PFSK-1 (cell line): ENCODE data around the gene HSPG2.

Experiments used
- FOXP2 ChIP-seq: optimal IDR thresholded peaks from 2 replicates; pipeline ENCODE3; 2011; ENCODE audit warnings: borderline replicate concordance, control low read depth, inconsistent platforms; ENCODE audit not compliant: insufficient read depth; ENCODE audit errors: extremely low read length, extremely low read depth
- POLR2AphosphoS5 ChIP-seq: IDR thresholded peaks from 2 replicates; pipeline ENCODE4 v1.6.1; 2012; ENCODE audit warnings: low read depth, mild to moderate bottlenecking, control low read depth, low read length, moderate library complexity
- SIN3A ChIP-seq: IDR thresholded peaks from 2 replicates; pipeline ENCODE4 v1.6.1; 2012; ENCODE audit warnings: mild to moderate bottlenecking, low read length, moderate library complexity, borderline replicate concordance; ENCODE audit not compliant: insufficient read depth
- TAF1 ChIP-seq: IDR thresholded peaks from 2 replicates; pipeline ENCODE4 v1.6.1; 2012; ENCODE audit warnings: low read length, control low read depth, borderline replicate concordance; ENCODE audit not compliant: insufficient read depth
- TF ChIP-seq, protein P1 (sequence below), 2 experiments: IDR thresholded peaks; 2 replicates each; pipeline versions ENCODE4 v1.6.1 to v1.8.0; 2011 to 2012; ENCODE audit warnings: low read depth in 2 of 2, low read length in 2 of 2, control low read depth in 1 of 2, inconsistent platforms in 1 of 2, mild to moderate bottlenecking in 1 of 2, moderate library complexity in 1 of 2; ENCODE audit not compliant: insufficient read depth in 1 of 2

DNA sequence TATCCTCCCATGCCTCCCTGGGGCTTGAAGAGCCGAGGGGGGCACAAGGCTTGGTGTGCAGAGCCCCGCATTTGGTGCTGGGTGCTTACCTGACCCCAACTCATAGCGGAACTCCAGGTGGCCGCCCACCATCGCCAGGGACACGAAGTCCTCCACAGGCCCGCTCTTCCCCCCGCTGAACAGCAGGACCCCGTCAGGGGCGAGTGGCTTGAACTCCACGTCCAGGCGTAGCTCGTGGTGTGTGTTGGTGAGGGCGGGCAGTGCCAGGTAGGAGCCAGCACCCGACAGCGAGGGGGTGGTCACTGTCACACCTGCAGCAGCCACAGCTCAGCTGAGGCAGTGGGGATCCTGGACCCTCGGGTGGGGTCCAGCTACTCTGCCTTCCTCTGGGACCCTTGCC lies 107.8 kb downstream of the HSPG2 start:
- TF ChIP-seq, protein P1, sequence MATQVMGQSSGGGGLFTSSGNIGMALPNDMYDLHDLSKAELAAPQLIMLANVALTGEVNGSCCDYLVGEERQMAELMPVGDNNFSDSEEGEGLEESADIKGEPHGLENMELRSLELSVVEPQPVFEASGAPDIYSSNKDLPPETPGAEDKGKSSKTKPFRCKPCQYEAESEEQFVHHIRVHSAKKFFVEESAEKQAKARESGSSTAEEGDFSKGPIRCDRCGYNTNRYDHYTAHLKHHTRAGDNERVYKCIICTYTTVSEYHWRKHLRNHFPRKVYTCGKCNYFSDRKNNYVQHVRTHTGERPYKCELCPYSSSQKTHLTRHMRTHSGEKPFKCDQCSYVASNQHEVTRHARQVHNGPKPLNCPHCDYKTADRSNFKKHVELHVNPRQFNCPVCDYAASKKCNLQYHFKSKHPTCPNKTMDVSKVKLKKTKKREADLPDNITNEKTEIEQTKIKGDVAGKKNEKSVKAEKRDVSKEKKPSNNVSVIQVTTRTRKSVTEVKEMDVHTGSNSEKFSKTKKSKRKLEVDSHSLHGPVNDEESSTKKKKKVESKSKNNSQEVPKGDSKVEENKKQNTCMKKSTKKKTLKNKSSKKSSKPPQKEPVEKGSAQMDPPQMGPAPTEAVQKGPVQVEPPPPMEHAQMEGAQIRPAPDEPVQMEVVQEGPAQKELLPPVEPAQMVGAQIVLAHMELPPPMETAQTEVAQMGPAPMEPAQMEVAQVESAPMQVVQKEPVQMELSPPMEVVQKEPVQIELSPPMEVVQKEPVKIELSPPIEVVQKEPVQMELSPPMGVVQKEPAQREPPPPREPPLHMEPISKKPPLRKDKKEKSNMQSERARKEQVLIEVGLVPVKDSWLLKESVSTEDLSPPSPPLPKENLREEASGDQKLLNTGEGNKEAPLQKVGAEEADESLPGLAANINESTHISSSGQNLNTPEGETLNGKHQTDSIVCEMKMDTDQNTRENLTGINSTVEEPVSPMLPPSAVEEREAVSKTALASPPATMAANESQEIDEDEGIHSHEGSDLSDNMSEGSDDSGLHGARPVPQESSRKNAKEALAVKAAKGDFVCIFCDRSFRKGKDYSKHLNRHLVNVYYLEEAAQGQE (IDR thresholded peaks at IDR 0.05; ENCODE audit: insufficient read depth in 1 of 2, low read depth in 2 of 2, low read length in 2 of 2), result no peak
- TF ChIP-seq TAF1, result no peak
- no peak for TF ChIP-seq POLR2AphosphoS5
- no peak for TF ChIP-seq SIN3A
- no peak for TF ChIP-seq FOXP2
